ENCODE results near the gene POLR1A.

Gene POLR1A

DNA sequence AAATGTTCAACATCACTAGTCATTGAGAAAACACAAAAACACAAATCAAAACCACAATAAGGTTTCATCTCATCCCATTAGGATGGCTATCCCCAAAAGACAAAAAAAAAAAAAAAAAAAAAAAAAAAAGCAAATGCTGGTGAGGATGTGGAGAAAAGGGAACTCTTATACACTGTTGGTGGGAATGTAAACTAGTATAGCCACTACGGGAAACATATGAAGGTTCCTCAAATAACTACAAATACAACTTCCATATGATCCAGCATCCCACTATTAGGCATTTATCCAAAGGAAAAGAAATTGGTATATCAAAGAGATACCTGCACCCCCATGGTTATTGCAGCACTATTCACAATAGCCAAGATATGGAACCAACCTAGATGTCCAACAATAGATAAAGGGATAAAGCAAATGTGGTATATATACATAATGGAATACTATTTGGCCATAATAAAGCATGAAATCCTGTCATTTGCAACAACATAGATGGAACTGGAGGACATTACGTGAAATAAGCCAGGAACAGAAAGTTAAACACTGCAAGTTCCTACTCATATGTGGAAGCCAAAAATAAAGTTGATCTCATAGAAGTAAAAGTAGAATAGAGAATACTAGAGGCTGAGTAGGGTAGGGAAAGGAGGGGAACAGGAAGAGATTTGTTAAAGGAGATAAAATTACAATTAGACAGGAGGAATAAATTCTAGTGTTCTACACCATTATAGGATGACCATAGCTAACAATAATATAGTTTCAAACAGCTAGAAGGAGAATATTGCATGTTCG is 8.4 kb downstream of the POLR1A start:
- DNase-seq (ENCODE audit: low spot score) (no peak), FAIRE-seq (no peak)

DNA sequence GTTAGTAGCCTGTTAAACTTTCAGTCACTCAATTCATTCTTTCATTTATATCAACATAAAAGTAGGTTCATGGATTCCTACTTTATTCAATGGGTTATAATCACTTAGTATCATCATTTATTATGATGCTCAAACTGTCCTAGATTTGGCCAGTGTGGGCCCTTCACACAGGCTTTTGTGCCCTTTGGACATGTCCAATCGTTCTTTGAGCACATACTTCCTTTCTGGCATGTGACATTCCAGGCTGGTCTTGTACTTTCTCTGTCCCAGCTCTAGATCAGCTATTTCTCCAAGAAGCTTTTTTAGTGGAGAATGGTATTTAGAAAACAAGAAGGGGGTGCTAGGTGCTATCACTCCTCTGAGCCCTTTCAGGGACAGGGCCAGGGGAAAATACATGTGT is 11.5 kb downstream of the POLR1A start:
- FAIRE-seq (no peak), DNase-seq (ENCODE audit: low spot score) (no peak)

- FAIRE-seq: no peak
These were observed 17.5 kb downstream of the POLR1A start for GRCh38 chr2:86087936-86088850.

GRCh38 chr2:86082756-86083155 is 22.9 kb downstream of the POLR1A start:
- FAIRE-seq: no peak
- DNase-seq (ENCODE audit: low spot score): no peak

More at GRCh38 chr2:86087936-86088850, 17.5 kb downstream of the POLR1A start:
- no peak for DNase-seq (ENCODE audit: low spot score)

DNA sequence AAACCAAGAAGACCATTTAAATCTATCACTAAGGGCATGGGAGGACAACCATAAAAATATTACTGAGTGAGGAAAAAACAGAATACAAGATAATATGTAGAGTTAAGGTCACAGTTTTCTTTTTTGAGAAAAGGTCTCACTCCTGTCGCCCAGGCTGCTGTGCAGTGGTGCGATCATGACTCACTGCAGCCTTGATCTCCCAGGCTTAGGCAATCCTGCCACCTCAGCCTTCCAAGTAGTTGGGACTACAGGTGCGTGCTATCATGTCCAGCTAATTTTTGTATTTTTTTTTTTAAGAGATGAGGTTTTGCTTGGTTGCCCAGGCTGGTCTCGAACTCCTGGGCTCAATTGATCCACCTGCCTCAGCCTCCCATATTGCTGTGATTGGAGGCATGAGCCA is 24.0 kb downstream of the POLR1A start:
- FAIRE-seq: no peak
- DNase-seq (ENCODE audit: low spot score): no peak

GRCh38 chr2:86079981-86080911 is 25.4 kb downstream of the POLR1A start:
- DNase-seq (ENCODE audit: low spot score) (peak; percentile 54), FAIRE-seq (no peak)

GRCh38 chr2:86078774-86079545 is 26.7 kb downstream of the POLR1A start:
- DNase-seq (ENCODE audit: low spot score) (no peak), FAIRE-seq (no peak)

GRCh38 chr2:86075886-86076285 is 29.8 kb downstream of the POLR1A start:
- FAIRE-seq (no peak), DNase-seq (ENCODE audit: low spot score) (no peak)

DNA sequence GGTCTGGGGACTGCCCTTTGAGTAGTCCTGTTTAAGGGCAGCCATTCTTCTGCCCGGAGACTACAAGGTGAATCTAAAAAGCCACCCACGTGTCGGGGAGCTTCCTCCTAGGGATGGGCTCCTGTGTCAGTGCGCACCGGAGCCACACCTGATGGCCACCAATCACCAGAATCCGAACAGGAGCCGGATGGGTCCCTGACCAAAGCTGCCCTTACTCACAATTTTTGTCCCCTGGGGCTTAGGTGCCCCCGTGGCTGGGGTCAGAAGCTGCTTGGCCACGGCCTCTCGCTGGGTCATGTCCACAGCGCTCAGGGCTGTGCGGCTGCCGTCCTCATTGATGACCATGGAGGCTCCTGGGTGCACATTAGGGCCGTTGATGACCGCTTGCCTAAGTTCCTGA is 30.9 kb downstream of the POLR1A start:
- DNase-seq (ENCODE audit: low spot score) (no peak), FAIRE-seq (no peak)

DNA sequence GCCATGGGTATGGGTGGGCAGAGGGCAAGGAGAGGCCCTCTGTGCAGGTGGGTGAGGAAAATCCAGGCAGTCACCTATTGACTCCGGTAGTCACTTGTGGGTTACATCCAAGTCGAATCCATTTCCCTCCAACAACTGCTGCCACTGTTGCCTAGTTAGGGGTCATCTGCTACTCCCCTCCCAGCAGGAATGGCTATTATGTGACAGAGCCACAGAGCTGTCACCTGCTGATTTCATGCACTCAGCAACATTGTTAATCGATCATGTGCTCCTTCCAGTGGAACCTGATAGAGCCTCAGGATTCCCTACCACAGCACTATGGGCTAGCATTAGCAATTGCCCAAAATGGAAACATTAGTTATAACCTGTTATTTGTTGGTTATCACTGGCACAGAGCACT is 31.4 kb downstream of the POLR1A start:
- FAIRE-seq: no peak

GRCh38 chr2:86073225-86073624 is 32.5 kb downstream of the POLR1A start:
- no peak for DNase-seq (ENCODE audit: low spot score)
- FAIRE-seq: no peak

More for the DNA sequence above, 31.4 kb downstream of the POLR1A start:
- DNase-seq (ENCODE audit: low spot score): no peak

GRCh38 chr2:86072271-86072858 is 33.3 kb downstream of the POLR1A start:
- DNase-seq (ENCODE audit: low spot score) (no peak), FAIRE-seq (no peak)

DNA sequence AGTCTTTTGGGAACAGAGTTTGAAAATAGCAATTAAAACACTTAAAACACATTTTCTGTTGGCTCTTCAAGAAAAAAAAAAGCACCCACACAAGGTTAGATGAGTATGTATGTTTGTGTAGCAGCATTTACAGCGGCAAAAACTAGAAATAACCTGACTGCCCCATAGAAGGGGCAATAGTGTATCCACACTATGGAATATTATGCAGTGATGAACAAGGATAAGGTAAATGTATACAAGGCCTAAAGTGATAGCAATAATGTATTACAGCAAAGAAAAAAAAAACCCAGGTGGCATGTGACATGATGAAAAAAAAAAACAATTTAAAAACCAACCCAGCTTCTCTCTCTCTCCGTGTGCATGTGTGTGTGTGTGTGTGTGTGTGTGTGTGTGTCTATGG is 34.8 kb downstream of the POLR1A start:
- no peak for FAIRE-seq

GRCh38 chr2:86069783-86070339 is 35.8 kb downstream of the POLR1A start:
- FAIRE-seq (no peak), DNase-seq (ENCODE audit: low spot score) (no peak)

More for the DNA sequence above, 34.8 kb downstream of the POLR1A start:
- no peak for DNase-seq (ENCODE audit: low spot score)

GRCh38 chr2:86069091-86069685 is 36.5 kb downstream of the POLR1A start:
- FAIRE-seq (no peak), DNase-seq (ENCODE audit: low spot score) (no peak)

GRCh38 chr2:86068648-86069047 is 37.0 kb downstream of the POLR1A start:
- no peak for FAIRE-seq
- DNase-seq (ENCODE audit: low spot score): no peak

DNA sequence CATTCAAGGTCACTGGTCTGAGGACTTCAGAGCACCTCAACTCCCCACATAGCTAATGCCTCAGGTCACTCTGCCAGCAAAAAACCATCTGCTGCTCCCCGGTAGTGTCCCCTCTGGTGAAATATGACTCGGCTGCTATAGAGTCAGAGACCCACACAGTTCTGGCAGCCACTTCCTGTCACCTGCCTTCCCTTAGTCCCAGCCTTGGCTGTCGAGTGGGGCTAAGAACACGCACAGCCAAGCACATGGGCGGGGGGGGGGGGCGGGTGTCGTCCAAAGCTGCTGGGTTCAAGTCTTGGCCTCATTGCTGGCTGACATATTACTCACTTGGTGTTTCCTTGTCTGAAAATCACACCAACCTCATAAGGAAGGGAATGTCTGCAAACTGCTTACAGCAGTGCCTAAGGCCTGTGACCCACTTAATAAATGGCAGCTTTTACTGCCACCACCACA is 37.5 kb downstream of the POLR1A start:
- no peak for DNase-seq (ENCODE audit: low spot score)
- FAIRE-seq: no peak

- no peak for DNase-seq (ENCODE audit: low spot score)
- no peak for FAIRE-seq
These were observed 38.8 kb downstream of the POLR1A start for GRCh38 chr2:86066915-86067314.

DNA sequence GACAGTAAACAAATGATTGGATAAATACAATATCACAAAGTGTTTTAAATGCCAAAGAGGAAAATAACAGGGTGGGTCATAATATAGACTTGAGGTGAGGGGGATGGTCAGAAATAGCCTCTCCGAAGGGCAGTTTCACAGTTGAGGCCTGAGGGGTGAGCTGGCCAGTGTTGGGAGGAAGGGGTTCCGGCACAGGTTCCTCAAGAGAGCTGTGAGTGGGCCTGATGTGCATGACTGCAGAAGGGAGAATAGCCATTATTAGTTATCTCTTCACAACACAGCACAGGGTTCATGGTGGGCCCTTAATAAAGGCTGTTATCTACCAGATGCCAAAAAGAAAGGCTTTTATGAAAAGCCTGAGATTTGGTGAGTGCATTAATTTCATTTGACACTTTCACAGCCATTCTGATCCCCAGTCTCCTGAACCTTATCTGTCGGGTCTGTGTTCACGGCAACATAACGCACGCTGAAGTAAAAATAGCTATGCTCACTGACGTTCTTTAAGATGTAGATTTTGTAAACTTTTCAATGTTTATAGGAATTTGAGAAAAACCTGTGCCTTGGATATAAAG is 39.6 kb downstream of the POLR1A start:
- FAIRE-seq: no peak
- no peak for DNase-seq (ENCODE audit: low spot score)

All from urothelium cell line (cell line).